Dendritic cell treated with granulocyte-macrophage colony-stimulating factor and Interleukin-4, amounts not matched to agents 40 ng/mL and 50 ng/mL, for 4 days (primary cell): ENCODE measurements around the gene TOR4A.

ENCODE experiments used
- H3K27ac Mint-ChIP-seq: one replicate; pipeline ENCODE4 v1.8.0; 2022; ENCODE audit warnings: mild to moderate bottlenecking, mixed read lengths
- H3K27me3 Mint-ChIP-seq: one replicate; pipeline ENCODE4 v1.8.0; 2022; ENCODE audit warnings: mild to moderate bottlenecking, mixed read lengths
- H3K36me3 Mint-ChIP-seq: one replicate; pipeline ENCODE4 v1.8.0; 2022; ENCODE audit warnings: low read depth, mixed read lengths
- H3K4me1 Mint-ChIP-seq: one replicate; pipeline ENCODE4 v1.8.0; 2022; ENCODE audit warnings: low read depth, mixed read lengths
- H3K4me3 Mint-ChIP-seq: one replicate; pipeline ENCODE4 v1.8.0; 2022; ENCODE audit warnings: mild to moderate bottlenecking, moderate library complexity, mixed read lengths
- H3K9me3 Mint-ChIP-seq: one replicate; pipeline ENCODE4 v1.8.0; 2022; ENCODE audit warnings: mixed read lengths
- intact Hi-C: fragments of 100-400 bp; cut with micrococcal nuclease; formaldehyde crosslinking; loops from one replicate; pipeline ENCODE4 v1.15.0; 2022

Gene TOR4A

DNA sequence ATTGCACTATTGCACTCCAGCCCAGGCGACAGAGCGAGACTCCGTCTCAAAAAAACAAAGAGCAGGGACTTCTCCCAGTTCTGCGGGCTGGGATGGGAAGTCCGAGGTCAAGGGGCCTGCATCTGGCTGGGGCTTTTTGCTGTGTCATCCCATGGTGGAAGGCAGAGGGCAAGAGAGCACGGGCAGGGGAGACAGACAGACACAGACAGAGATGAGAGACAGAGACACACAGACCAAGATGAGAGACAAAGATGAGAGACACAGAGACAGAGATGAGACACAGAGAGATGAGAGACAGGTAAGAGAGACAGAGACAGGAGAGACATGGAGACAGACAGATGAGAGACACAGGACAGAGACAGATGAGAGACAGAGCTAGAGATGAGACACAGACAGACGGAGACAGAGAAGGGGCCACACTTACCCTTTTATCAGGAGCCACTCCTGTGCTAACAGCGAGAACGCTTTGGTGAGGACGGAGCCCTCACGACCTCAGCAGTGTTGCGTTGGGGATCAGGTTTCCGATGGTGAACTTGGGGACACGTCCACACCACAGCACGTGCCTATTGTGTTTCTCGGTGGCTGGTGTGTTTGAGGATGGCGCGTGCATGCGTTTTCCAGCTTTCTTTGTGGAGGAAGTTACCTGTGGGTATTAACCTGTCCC is 8.9 kb upstream of the TOR4A start:
- intact Hi-C loops = no loop called here
- Mint-ChIP-seq H3K27me3 (no peaks in the 10 kb centered on the region), H3K27ac (peak overlapping the region; percentile 31), H3K4me3 (peak overlapping the region; percentile 7), H3K4me1 (peaks cover 35% of the 10 kb centered on the region), H3K36me3 (peaks cover 97% of the 10 kb centered on the region), H3K9me3 (no peaks in the 10 kb centered on the region)

DNA sequence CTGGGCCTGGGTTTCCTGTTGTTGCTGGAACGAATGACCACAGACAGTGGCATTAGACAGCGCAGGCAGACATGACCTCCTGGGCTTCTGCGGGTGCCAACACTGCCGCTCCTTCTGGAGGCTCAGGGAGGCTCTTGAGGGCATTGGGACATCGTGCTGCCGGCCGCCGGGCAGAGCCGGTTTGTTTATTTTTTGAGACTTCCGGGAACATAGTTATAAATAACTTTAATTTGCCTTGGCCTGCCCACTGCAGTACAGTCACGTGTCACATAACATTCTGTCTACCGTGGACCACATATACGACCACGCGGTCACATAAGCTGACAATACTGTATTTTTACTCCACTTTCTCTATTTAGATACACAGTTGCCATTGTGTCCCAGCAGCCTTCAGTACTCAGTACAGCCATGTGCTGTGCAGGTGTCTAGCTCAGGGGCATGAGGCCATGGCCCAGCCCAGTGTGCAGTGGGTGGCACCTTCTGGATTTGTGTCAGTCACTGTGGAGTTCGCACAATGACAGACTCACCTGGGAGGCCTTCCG is 8.2 kb upstream of the TOR4A start:
- no peaks in the 10 kb centered on the region for H3K27me3 Mint-ChIP-seq
- H3K9me3 Mint-ChIP-seq = no peaks in the 10 kb centered on the region
- peaks cover 41% of the 10 kb centered on the region for H3K4me1 Mint-ChIP-seq
- H3K4me3 Mint-ChIP-seq = no peak overlapping the region
- intact Hi-C loops = no loop called here
- no peak overlapping the region for H3K27ac Mint-ChIP-seq
- H3K36me3 Mint-ChIP-seq = peaks cover 97% of the 10 kb centered on the region

DNA sequence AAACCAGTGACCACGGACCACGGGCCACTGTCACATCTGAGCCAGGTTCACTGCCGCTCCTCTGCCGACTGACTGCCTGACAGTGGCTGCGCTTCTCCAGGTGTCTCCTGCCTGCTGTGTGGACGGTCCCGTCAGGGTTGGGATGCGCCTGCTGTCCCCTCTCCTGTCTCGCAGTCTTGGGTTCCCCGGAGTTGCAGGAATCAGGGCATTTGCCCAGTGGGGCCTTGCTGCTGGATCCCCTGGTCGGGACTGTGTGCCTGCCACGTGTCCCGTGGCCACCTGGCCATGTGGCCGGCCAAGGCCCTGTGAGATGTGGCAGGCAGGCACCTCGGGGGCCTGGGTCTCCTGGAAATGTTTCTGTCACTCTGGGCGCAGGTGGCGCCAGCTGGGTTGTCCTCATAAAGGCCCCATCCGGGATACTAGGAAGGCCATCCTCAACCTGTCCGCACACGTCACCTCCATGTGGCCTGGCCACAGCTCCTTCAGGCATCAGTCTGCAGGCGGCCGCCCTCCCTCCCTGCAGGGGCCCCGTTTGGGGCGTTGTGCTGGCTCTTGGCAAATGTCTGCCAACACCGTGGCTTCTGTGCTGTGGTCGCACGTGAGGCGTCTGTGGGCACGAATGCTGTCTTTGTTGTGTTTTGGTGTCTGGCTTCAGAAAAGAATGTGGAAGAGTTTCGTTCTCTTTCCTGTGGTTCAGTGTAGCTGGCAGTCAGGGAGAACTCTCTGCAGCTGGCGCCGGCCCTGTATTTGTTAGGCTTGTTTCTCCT is 6.4 kb upstream of the TOR4A start:
- Mint-ChIP-seq H3K27ac (no peak overlapping the region), H3K4me1 (peaks cover 60% of the 10 kb centered on the region), H3K27me3 (no peaks in the 10 kb centered on the region), H3K4me3 (no peak overlapping the region), H3K9me3 (no peaks in the 10 kb centered on the region), H3K36me3 (peaks cover 86% of the 10 kb centered on the region)
- intact Hi-C loops = no loop called here

DNA sequence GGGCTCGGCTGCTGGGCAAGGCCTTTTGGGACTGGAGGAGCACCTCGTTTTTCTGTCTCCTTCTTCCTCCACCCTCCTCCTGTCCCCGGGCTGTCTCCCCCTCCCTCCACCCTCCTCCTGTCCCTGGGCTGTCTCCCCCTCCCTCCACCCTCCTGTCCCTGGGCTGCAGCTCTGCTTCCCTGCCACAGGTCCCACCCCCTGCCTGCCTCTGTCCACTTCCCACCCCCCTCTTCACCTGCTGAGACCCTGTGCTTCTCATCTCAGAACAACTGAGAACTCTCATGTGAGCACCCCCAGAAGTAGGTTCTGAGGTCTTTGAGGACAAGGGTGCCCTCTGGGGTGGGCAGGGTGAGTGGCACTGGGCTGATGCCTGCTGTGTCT is 5.8 kb upstream of the TOR4A start:
- Mint-ChIP-seq H3K27me3 (no peaks in the 10 kb centered on the region), H3K36me3 (peaks cover 80% of the 10 kb centered on the region), H3K27ac (no peak overlapping the region), H3K4me1 (peaks cover 59% of the 10 kb centered on the region), H3K4me3 (no peak overlapping the region), H3K9me3 (no peaks in the 10 kb centered on the region)
- intact Hi-C loops = no loop called here

DNA sequence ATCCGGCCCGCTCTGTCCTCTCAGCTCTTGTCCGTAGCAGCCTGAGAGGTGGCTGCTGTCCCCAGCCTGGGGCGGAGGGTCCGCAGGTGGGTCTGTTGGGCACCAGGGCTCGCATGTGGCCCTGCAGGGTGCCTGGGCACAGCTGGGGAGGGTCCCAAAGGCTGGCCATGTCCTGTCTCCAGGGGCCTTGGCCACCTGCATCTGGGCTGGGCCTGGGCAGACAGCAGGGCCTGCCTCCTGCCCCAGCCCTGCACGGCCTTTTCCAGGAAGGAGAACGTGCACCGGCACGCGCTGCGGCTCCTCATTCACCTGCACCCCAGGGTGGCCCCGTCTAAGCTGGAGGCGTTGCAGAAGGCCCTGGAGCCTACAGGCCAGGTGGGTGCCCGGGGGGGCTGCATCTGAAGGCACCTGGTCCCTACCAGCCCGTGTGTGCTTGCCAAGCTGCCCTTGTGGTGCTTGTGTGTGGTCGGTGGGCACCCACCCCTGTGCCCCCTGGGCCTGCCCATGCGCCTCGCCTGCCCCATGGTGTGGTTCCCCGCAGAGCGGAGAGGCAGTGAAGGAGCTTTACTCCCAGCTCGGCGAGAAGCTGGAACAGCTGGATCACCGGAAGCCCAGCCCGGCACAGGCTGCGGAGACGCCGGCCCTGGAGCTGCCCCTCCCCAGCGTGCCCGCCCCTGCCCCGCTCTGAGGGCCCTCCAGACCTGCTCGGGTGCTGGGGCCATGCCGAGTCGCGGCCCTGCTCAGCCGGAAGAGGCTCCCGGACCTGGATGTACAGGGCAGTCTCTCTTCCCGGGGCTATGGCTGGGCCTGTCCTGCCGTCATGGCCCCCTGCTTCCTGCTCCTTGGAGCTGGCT is 5.1 kb upstream of the TOR4A start:
- Mint-ChIP-seq H3K9me3 (no peaks in the 10 kb centered on the region), H3K36me3 (peaks cover 72% of the 10 kb centered on the region), H3K27ac (no peak overlapping the region), H3K4me3 (no peak overlapping the region), H3K27me3 (no peaks in the 10 kb centered on the region), H3K4me1 (peaks cover 58% of the 10 kb centered on the region)
- intact Hi-C loops = no loop called here

DNA sequence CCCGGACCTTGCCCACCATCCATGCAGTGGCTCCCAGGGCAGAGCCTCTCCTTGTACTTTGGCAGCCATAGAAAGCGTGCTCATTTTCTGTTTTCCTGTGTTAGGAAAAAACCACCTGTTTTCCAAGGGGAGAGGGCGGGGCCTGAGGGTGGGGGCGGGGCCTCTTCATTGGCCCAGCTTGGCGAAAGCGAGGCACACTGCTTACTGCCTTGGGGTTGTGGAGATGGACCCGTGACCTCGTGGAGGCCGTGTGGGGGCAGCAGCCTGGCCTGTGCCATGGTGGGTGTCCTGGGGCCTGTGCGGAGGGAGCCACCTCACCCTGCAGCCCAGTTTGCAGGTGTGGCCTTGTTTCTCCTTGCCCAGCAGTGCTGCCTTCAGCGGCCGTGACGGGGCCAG is 4.4 kb upstream of the TOR4A start:
- H3K4me3 Mint-ChIP-seq = no peak overlapping the region
- H3K27ac Mint-ChIP-seq = no peak overlapping the region
- intact Hi-C loops = no loop called here
- no peaks in the 10 kb centered on the region for H3K27me3 Mint-ChIP-seq
- H3K36me3 Mint-ChIP-seq = peaks cover 72% of the 10 kb centered on the region
- peaks cover 52% of the 10 kb centered on the region for H3K4me1 Mint-ChIP-seq
- no peaks in the 10 kb centered on the region for H3K9me3 Mint-ChIP-seq

DNA sequence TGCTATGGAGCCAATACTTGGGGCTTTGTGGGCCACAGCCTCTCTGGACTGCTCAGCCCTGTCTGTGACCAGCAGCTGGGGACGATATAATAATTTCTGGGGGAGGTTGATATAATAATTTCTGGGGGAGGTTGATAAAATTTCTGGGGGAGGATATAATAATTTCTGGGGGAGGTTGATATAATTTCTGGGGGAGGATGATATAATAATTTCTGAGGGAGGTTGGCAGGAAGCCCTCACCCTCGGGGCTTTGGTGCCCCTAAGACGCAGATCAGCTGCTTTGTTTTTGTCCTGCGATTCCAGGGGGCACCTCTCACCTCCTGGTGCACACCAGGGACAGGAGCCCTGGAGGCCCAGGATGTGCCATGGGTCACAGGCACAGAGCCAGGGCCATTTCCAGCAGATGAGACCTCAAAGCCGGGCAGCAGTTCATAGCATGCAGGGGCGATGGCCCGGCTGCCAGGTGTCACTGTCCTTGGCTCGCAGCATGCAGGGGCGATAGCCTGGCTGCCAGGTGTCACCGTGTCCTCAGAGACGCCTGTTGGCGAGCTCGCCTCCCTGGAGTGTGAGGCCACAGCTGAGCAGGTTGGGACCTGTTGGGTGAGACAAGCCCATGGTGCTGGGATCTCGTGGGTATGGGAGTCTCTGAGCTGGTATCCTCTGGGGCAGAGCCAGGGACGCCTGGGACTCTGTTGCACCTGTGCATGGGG is 3.8 kb upstream of the TOR4A start:
- H3K4me1 Mint-ChIP-seq = peaks cover 46% of the 10 kb centered on the region
- intact Hi-C loops = no loop called here

DNA sequence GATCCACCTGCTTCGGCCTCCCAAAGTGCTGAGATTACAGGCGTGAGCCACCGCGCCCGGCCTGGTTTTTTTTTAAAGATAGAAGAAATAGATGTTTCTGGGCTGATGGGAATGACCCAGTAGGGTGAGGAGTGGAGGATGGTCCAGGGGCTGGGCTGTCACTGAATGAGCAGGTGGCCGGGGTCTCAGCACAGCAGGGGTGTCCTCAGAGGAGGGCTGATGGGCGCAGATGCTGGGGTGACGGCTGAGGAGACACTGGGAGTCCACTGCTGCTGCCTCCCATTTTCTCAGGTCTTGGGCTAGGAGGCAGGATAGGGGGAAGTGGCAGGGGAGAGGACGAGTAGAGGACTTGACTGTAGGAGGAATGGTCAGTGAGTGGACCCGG is 2.3 kb upstream of the TOR4A start:
- intact Hi-C loops = no loop called here
- Mint-ChIP-seq H3K27me3 (no peaks in the 10 kb centered on the region), H3K4me3 (peak overlapping the region; percentile 50), H3K9me3 (no peaks in the 10 kb centered on the region), H3K27ac (peak overlapping the region; percentile 87), H3K4me1 (peaks cover 58% of the 10 kb centered on the region), H3K36me3 (peaks cover 67% of the 10 kb centered on the region)

More for the DNA sequence above, 3.8 kb upstream of the TOR4A start:
- H3K36me3 Mint-ChIP-seq = peaks cover 67% of the 10 kb centered on the region
- H3K27me3 Mint-ChIP-seq = no peaks in the 10 kb centered on the region
- no peak overlapping the region for H3K4me3 Mint-ChIP-seq
- peak overlapping the region; percentile 87 for H3K27ac Mint-ChIP-seq
- no peaks in the 10 kb centered on the region for H3K9me3 Mint-ChIP-seq

DNA sequence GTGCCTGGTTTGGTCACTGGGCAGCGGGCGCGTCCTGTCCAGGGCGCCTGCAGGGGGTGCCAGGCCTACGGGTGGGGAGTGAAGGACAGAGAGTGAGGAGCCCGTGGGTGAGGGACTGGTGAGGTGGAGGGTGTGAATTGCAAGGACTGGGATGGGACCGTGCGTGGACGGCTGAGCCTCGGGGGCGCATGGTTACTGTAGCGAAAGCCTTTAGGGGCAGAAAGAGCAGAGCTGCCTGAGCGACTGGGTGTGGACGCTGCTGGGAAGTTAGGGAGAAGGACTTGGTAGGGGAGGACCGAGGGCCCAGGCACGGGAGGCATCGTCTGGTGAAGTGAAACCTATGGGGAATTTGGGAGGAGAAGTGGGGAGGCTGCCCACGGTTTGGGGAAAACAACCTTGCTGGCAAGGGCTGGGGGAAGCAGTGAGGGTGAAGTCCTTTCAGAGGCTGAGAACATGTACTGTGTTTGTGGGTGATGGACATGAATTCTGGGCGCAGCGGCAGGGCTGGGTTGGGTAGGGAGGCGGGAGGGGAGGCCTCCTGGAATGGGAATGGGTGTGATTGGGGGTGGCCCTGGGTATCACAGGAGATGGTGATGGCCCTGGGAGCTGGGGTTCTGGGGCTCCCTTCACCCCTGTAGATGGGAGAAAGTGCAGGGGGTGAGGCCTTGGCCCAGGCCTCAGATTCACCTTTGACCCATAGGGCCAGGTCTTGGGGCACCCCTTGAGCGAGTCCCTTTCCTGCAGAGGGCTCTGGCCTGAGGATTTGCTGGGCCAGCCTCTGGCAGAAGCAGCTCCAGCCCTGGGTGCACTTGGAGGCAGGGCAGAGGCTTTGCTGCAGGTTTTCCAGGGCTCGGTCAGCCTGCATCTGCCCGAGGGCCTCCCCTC is 1.7 kb upstream of the TOR4A start:
- peak overlapping the region; percentile 50 for H3K4me3 Mint-ChIP-seq
- H3K27ac Mint-ChIP-seq = peak overlapping the region; percentile 87
- peaks cover 67% of the 10 kb centered on the region for H3K36me3 Mint-ChIP-seq
- intact Hi-C loops = no loop called here
- H3K27me3 Mint-ChIP-seq = no peaks in the 10 kb centered on the region
- H3K9me3 Mint-ChIP-seq = no peaks in the 10 kb centered on the region
- H3K4me1 Mint-ChIP-seq = peaks cover 63% of the 10 kb centered on the region

DNA sequence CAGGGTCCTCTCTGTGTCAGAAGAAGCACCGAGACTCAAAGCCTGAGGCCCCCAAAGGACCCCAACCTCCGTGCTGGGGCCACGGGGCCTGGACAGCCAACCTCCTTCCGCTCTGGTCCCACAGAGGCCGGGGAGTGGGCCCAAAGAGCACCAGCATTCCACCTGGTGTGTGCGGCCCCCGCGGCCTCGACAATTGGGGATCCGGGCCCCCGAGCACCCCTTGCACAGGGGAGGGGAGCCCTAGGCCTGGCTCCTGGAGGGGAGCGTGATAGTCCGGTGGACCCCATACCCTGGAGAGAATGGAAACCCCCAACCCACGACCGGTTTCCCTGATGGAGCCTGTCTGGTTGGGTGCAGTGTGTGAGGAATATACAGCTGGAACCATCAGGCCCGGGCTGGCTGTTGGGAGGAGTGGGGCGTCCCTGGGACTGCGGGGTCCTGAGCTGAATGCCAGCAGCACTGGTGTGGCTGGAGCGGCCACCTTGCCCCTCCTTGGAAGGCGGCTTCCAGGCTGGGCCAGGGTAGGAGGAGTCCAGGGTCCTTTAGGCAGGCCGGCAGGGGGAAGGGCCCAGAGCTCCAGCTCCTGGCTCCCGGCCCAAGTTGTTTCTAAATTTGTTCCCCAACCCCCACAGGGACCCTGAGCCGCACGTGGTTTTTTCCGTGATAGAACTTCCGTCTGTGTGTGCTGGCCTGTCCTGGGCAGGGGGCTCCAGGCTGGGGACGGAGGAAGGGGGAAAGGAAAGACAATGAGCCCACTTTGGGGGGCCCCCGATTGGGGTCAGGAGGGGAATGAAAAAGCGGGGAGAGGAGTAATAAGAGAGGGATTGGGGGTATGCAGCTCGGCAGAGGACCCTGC is 825 bp upstream of the TOR4A start:
- Mint-ChIP-seq H3K9me3 (no peaks in the 10 kb centered on the region), H3K4me1 (peaks cover 64% of the 10 kb centered on the region), H3K36me3 (peaks cover 67% of the 10 kb centered on the region), H3K4me3 (peak overlapping the region; percentile 93), H3K27ac (peak overlapping the region; percentile 87), H3K27me3 (no peaks in the 10 kb centered on the region)
- intact Hi-C loops = no loop called here

DNA sequence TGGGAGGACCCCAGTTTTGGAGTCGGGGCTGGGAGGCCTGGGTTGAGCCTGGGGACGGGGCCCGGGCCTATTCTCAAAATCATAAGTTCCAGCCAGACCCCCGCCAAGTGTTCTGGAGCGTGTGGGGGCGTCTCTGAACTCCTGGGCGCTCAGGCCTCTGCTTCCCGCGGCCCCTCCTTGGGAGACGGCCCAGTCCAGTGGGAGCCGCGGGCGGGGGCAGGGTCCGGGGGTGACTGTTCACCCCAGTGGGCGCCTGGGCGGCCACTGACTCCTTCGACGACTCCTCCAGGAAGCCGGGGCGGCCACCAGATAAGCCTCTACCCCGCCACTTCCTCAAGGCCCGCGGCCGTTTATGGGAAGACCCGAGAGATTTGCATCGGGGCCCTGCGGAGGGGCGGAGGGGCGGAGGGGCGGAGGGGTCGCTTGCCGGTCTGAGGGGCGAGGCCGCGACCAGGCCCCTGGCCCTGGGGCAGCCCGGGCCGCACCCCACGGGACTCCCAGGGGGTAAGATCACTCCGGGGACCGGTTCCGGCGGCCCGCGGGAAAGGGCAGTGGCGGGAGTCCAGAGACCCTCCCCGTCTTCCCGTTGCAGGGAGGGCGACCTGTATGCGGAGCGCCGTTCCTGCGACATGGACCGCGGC is 655 bp downstream of the TOR4A start:
- peaks cover 79% of the 10 kb centered on the region for H3K4me1 Mint-ChIP-seq

More for the DNA sequence above, 655 bp downstream of the TOR4A start:
- intact Hi-C loops = no loop called here
- peak overlapping the region; percentile 93 for H3K4me3 Mint-ChIP-seq
- H3K36me3 Mint-ChIP-seq = peaks cover 67% of the 10 kb centered on the region
- H3K27me3 Mint-ChIP-seq = no peaks in the 10 kb centered on the region
- H3K27ac Mint-ChIP-seq = peak overlapping the region; percentile 87
- no peaks in the 10 kb centered on the region for H3K9me3 Mint-ChIP-seq
